OCI-LY1 (cell line): Measurements from ENCODE around the gene UBAC1.

Experiments used
- H2AFZ ChIP-seq: fragments of 200-600 bp; sonication (generic), shearing (Covaris generic); 2 replicates; pipeline ENCODE4 v1.6.0; 2014; ENCODE audit warnings: antibody characterized with exemption, mild to moderate bottlenecking, low read length
- H3F3A ChIP-seq: fragments of 200-600 bp; sonication (generic), shearing (Covaris generic); 2 replicates; pipeline ENCODE4 v1.6.0; 2014; ENCODE audit warnings: mild to moderate bottlenecking, antibody characterized with exemption, low read length, moderate library complexity; ENCODE audit not compliant: insufficient read depth
- H3K27ac ChIP-seq: fragments of 200-600 bp; sonication (generic); 2 replicates; pipeline ENCODE4 v1.5.1; 2014; ENCODE audit warnings: low read length, mixed run types, mild to moderate bottlenecking, low read depth; ENCODE audit not compliant: poor library complexity, severe bottlenecking
- H3K27me3 ChIP-seq: fragments of 200-600 bp; sonication (generic); 2 replicates; pipeline ENCODE4 v1.6.0; 2014; ENCODE audit warnings: antibody characterized with exemption, mild to moderate bottlenecking, low read length, moderate library complexity; ENCODE audit not compliant: insufficient read depth
- H3K36me3 ChIP-seq: fragments of 200-600 bp; sonication (generic); 2 replicates; pipeline ENCODE4 v1.6.1; 2014; ENCODE audit warnings: mild to moderate bottlenecking, antibody characterized with exemption, low read length, moderate library complexity, mixed read lengths; ENCODE audit not compliant: insufficient read depth
- H3K4me1 ChIP-seq: fragments of 200-600 bp; sonication (generic); 2 replicates; pipeline ENCODE4 v1.5.1; 2014; ENCODE audit warnings: mild to moderate bottlenecking, low read length, moderate library complexity; ENCODE audit not compliant: insufficient read depth, severe bottlenecking
- H3K4me2 ChIP-seq: fragments of 200-600 bp; sonication (generic), shearing (Covaris generic); 2 replicates; pipeline ENCODE4 v1.6.1; 2014; ENCODE audit warnings: low read length
- H3K4me3 ChIP-seq: fragments of 200-600 bp; sonication (generic); 2 replicates; pipeline ENCODE4 v1.5.1; 2014; ENCODE audit warnings: low read length, low read depth, mild to moderate bottlenecking, mixed read lengths; ENCODE audit not compliant: poor library complexity, severe bottlenecking
- H3K79me2 ChIP-seq: fragments of 200-600 bp; shearing (Covaris generic); 2 replicates; pipeline ENCODE4 v1.6.1; 2016; ENCODE audit warnings: mixed run types, low read length, mixed read lengths; ENCODE audit not compliant: insufficient read depth
- H3K9ac ChIP-seq: fragments of 200-600 bp; sonication (generic), shearing (Covaris generic); 2 replicates; pipeline ENCODE4 v1.6.1; 2014; ENCODE audit warnings: mild to moderate bottlenecking, low read length, mixed read lengths
- H3K9me2 ChIP-seq: fragments of 200-600 bp; sonication (generic), shearing (Covaris generic); 2 replicates; pipeline ENCODE4 v1.6.1; 2014; ENCODE audit warnings: low read depth, mild to moderate bottlenecking, low read length, mixed read lengths
- H3K9me3 ChIP-seq: fragments of 200-600 bp; shearing (Covaris generic); 2 replicates; pipeline ENCODE4 v1.6.1; 2014; ENCODE audit warnings: low read length, mixed read lengths
- H4K20me1 ChIP-seq: fragments of 200-600 bp; sonication (generic), shearing (Covaris generic); 2 replicates; pipeline ENCODE4 v1.6.0; 2016; ENCODE audit warnings: mild to moderate bottlenecking, low read length; ENCODE audit not compliant: insufficient read depth
- EZH2 ChIP-seq: fragments of 200-600 bp; sonication (generic), shearing (Covaris generic); IDR thresholded peaks from 2 replicates; pipeline ENCODE4 v1.8.0; 2017; ENCODE audit warnings: borderline replicate concordance, mixed run types, mild to moderate bottlenecking, antibody characterized with exemption, low read length, moderate library complexity, mixed read lengths
- TF ChIP-seq, protein P1 (sequence below): fragments of 200-600 bp; sonication (generic), shearing (Covaris generic); IDR thresholded peaks from 2 replicates; pipeline ENCODE4 v1.5.1; 2017; ENCODE audit warnings: mild to moderate bottlenecking, antibody characterized with exemption, low read length, moderate library complexity, mixed read lengths

UBAC1 gene

DNA sequence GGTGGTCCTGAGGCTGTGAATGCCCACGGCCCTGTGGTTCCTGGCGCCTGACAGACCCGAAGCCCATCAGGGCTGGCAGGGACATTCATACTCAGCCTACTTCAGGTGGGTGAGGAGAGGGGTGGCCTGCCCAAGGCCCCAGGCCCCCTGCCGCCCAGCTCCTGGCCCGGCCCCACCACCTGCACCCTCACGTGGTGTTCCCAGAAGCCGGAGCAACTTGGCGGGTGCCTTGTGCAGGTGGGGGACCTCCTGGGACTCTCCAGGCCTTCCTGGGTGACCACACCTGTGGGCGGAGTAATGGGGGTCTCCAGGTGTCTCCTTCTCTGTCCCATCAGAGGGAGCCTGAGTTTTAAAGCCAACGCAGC, 36.8 kb upstream of the UBAC1 start:
- Histone ChIP-seq H3K9me2 (no peaks in the 10 kb centered on the region), H3K4me1 (peaks cover 3% of the 10 kb centered on the region), H3K4me3 (no peak overlapping the region), H3K79me2 (no peaks in the 10 kb centered on the region), H3K9ac (no peak overlapping the region), H3K27me3 (peaks cover 9% of the 10 kb centered on the region; the same call in 1 of the 2 replicates), H3F3A (no peaks in the 10 kb centered on the region), H4K20me1 (no peaks in the 10 kb centered on the region), H3K9me3 (no peaks in the 10 kb centered on the region), H3K27ac (no peak overlapping the region), H3K4me2 (no peak overlapping the region), H3K36me3 (no peaks in the 10 kb centered on the region), H2AFZ (no peak overlapping the region)
- TF ChIP-seq EZH2: no peak
- TF ChIP-seq, protein P1, sequence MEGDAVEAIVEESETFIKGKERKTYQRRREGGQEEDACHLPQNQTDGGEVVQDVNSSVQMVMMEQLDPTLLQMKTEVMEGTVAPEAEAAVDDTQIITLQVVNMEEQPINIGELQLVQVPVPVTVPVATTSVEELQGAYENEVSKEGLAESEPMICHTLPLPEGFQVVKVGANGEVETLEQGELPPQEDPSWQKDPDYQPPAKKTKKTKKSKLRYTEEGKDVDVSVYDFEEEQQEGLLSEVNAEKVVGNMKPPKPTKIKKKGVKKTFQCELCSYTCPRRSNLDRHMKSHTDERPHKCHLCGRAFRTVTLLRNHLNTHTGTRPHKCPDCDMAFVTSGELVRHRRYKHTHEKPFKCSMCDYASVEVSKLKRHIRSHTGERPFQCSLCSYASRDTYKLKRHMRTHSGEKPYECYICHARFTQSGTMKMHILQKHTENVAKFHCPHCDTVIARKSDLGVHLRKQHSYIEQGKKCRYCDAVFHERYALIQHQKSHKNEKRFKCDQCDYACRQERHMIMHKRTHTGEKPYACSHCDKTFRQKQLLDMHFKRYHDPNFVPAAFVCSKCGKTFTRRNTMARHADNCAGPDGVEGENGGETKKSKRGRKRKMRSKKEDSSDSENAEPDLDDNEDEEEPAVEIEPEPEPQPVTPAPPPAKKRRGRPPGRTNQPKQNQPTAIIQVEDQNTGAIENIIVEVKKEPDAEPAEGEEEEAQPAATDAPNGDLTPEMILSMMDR: no peak

DNA sequence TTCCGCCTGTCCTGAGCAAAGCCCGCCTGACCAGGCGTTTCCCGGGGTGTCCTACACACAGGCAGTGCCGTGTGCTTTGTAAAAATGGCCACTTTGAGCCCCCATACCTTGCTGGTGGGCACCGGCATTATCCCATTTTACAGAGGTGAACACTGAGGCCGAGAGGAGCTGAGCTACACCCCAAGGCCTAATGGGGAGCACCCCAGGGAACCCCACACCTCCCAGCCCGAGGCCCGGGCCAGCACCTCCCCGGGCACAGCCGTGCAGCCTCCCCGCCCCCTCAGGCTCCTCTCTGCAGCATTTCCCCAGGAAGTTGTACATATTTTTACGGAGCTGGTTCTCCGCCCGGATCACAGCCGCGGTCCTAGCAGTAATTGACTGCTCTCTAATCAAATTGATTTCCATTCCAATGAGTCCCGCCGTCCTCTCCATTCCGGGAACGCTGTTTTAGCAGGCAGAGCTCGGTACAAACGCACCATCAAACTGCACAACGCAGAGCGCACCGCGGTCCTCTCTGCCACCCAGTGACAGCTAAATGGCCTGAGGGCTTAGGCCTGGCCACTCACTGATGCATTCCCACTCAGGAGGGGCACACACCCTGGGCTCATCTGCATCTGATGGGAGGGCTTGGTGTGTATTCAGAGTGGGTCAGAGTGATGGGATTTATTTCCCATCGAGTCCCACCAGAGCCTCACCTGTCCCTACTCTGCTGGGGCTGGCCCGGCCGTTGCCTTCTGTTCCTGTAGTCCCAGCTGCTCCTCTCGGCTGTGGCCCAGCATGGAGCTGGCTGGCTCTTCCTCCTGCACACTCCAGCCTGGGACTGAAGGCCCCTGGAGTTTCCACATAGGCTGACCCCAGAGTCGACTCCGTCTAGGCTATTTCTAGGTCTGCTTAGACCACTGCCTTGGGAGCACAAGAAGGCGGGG, 36.2 kb upstream of the UBAC1 start:
- Histone ChIP-seq H3K9me3 (no peaks in the 10 kb centered on the region), H3K4me2 (no peak overlapping the region), H3K4me1 (peaks cover 9% of the 10 kb centered on the region), H3K79me2 (no peaks in the 10 kb centered on the region), H2AFZ (no peak overlapping the region), H3K36me3 (no peaks in the 10 kb centered on the region), H3K27ac (no peak overlapping the region), H3F3A (no peaks in the 10 kb centered on the region), H3K4me3 (no peak overlapping the region), H4K20me1 (no peaks in the 10 kb centered on the region), H3K9me2 (no peaks in the 10 kb centered on the region), H3K9ac (no peak overlapping the region), H3K27me3 (peaks cover 9% of the 10 kb centered on the region; the same call in 1 of the 2 replicates)
- no peak for TF ChIP-seq EZH2
- TF ChIP-seq, protein P1: no peak

DNA sequence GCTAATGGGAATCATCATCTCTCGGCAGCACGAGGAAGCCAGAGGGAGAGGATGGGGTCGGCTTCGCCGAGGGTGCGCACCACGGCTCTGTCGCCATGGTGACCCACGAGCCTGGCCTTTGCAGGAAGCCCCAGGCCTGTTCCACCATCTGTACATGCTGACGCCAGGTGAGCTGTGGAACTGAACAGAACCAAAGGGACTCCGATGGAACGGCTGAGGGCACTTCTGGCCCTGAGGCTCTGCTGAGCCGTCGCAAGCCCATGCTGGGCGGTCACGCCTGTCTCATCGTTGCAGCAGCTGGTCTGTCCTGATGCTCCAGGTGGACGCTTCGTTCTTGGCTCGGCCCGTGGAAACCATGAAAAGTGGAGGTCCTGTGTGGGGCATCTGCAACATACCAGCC, 34.6 kb upstream of the UBAC1 start:
- peaks cover 12% of the 10 kb centered on the region for H3K4me1 ChIP-seq
- H4K20me1 ChIP-seq: no peaks in the 10 kb centered on the region

More for the DNA sequence above, 34.6 kb upstream of the UBAC1 start:
- H3K4me2 ChIP-seq: no peak overlapping the region
- H3K79me2 ChIP-seq: no peaks in the 10 kb centered on the region
- no peaks in the 10 kb centered on the region for H3K9me3 ChIP-seq
- no peak for TF ChIP-seq EZH2
- TF ChIP-seq, protein P1: no peak
- no peak overlapping the region for H2AFZ ChIP-seq
- H3K9me2 ChIP-seq: no peaks in the 10 kb centered on the region
- H3K9ac ChIP-seq: no peak overlapping the region
- H3K27ac ChIP-seq: no peak overlapping the region
- H3K4me3 ChIP-seq: no peak overlapping the region
- no peaks in the 10 kb centered on the region for H3K36me3 ChIP-seq
- no peaks in the 10 kb centered on the region for H3F3A ChIP-seq
- 0 out of 2 replicates have a peak, but pooled peaks cover 3% of the 10 kb centered on the region for H3K27me3 ChIP-seq
